H1 (cell line): ENCODE measurements around the gene MLH3. TPM values are rescaled to one million over a fixed set of nuclear protein-coding genes. Genes with fewer than 3 reads are reported as not detected.

Experiments used
- CTCF ChIA-PET: fragments of 300-600 bp; sonication (Branson Sonifier 250); formaldehyde crosslinking; loops from one replicate; lab custom pipeline; 2021; ENCODE audit not compliant: partially characterized antibody; lab: Charles Lee
- POLR2A ChIA-PET: fragments of 300-600 bp; sonication (Branson Sonifier 250); formaldehyde crosslinking; loops from one replicate; lab custom pipeline; 2021; ENCODE audit warnings: inconsistent platforms; ENCODE audit not compliant: partially characterized antibody; lab: Charles Lee
- DNase-seq, 2 experiments: peaks; one replicate each; pipeline versions ENCODE4 v3.0.0 to v3.0.0-alpha.2; 2010 to 2022; ENCODE audit warnings: low spot score in 2 of 2, low read depth in 1 of 2, mixed read lengths in 1 of 2
- FAIRE-seq: peaks from 2 replicates; lab custom pipeline; 2011; peaks lifted over from hg19 to GRCh38; lab: Jason Lieb, UNC
- H2AFZ ChIP-seq: 2 replicates; pipeline ENCODE4 v1.8.1; 2012; ENCODE audit warnings: low read length, inconsistent platforms
- H2AK5ac ChIP-seq: 2 replicates; pipeline ENCODE4 v1.6.1; 2013; ENCODE audit warnings: low read depth, low read length
- H2BK120ac ChIP-seq: replicated peaks from 2 replicates; pipeline ENCODE3; 2013; ENCODE audit warnings: low read depth, low read length, inconsistent platforms
- H2BK12ac ChIP-seq: 2 replicates; pipeline ENCODE4 v1.6.1; 2013; ENCODE audit warnings: low read depth, low read length
- H2BK15ac ChIP-seq: 2 replicates; pipeline ENCODE4 v1.6.1; 2013; ENCODE audit warnings: low read length
- H2BK20ac ChIP-seq: 2 replicates; pipeline ENCODE4 v1.6.1; 2013; ENCODE audit warnings: low read length
- H2BK5ac ChIP-seq: 2 replicates; pipeline ENCODE4 v1.6.1; 2013; ENCODE audit warnings: low read depth, low read length
- H3K14ac ChIP-seq: 2 replicates; pipeline ENCODE4 v1.6.1; 2013; ENCODE audit warnings: inconsistent platforms; ENCODE audit not compliant: insufficient read length
- H3K18ac ChIP-seq: 2 replicates; pipeline ENCODE4 v1.6.1; 2013; ENCODE audit warnings: low read length; ENCODE audit errors: extremely low read depth
- H3K23ac ChIP-seq: 2 replicates; pipeline ENCODE4 v1.6.1; 2013; ENCODE audit warnings: inconsistent platforms; ENCODE audit not compliant: insufficient read length
- H3K23me2 ChIP-seq: 2 replicates; pipeline ENCODE4 v1.6.1; 2013; ENCODE audit warnings: low read depth, low read length
- H3K27ac ChIP-seq: 2 replicates; pipeline ENCODE4 v1.6.1; 2011; ENCODE audit warnings: low read depth, low read length, inconsistent platforms
- H3K27me3 ChIP-seq, 4 experiments: replicated peaks in 1 of 4; 1 replicate in 1 of 4; 2 replicates in 3 of 4; pipeline versions ENCODE4 v1.6.1 to v1.8.1; 2011 to 2013; ENCODE audit warnings: low read length in 3 of 4, mild to moderate bottlenecking in 3 of 4, inconsistent platforms in 2 of 4, mixed read lengths in 2 of 4, moderate library complexity in 1 of 4; ENCODE audit not compliant: control insufficient read depth in 3 of 4, insufficient read depth in 3 of 4; ENCODE audit errors: extremely low read depth in 1 of 4
- H3K36me3 ChIP-seq, 4 experiments: 2 replicates each; pipeline versions ENCODE4 v1.6.1 to v1.8.1; 2011 to 2013; ENCODE audit warnings: mild to moderate bottlenecking in 4 of 4, low read length in 3 of 4, moderate library complexity in 2 of 4, control low read depth in 1 of 4, inconsistent platforms in 1 of 4; ENCODE audit not compliant: insufficient read depth in 4 of 4, control insufficient read depth in 2 of 4
- H3K4ac ChIP-seq: replicated peaks from 2 replicates; pipeline ENCODE3; 2013; ENCODE audit warnings: low read length, low read depth, mixed read lengths, inconsistent platforms; ENCODE audit not compliant: insufficient read length
- H3K4me1 ChIP-seq, 4 experiments: replicated peaks in 1 of 4; 1 replicate in 1 of 4; 2 replicates in 3 of 4; pipeline versions ENCODE4 v1.6.1 to v1.8.1; 2011 to 2013; ENCODE audit warnings: low read length in 3 of 4, inconsistent platforms in 2 of 4, mixed read lengths in 1 of 4; ENCODE audit not compliant: insufficient read depth in 4 of 4, control insufficient read depth in 3 of 4
- H3K4me2 ChIP-seq, 2 experiments: 2 replicates each; pipeline versions ENCODE4 v1.6.1 to v1.8.1; 2011 to 2013; ENCODE audit warnings: low read depth in 2 of 2, low read length in 2 of 2, control low read depth in 1 of 2, inconsistent platforms in 1 of 2, mild to moderate bottlenecking in 1 of 2; ENCODE audit not compliant: insufficient read depth in 1 of 2
- H3K4me3 ChIP-seq, 4 experiments: fragments of 200-600, 300-600 bp in 1 of 4; sonication (generic), shearing (Covaris generic), sonication (Bioruptor Twin) in 1 of 4; 2 replicates each; pipeline versions ENCODE4 v1.5.1 to v1.8.1; 2011 to 2016; ENCODE audit warnings: low read length in 4 of 4, low read depth in 3 of 4, control low read depth in 2 of 4, inconsistent platforms in 2 of 4, mild to moderate bottlenecking in 2 of 4, mixed read lengths in 1 of 4, moderate library complexity in 1 of 4; ENCODE audit not compliant: insufficient read depth in 2 of 4; ENCODE audit errors: extremely low read depth in 1 of 4
- H3K56ac ChIP-seq: replicated peaks from 2 replicates; pipeline ENCODE3; 2013; ENCODE audit warnings: low read depth, mild to moderate bottlenecking, mixed read lengths, low read length, inconsistent platforms; ENCODE audit not compliant: insufficient read length
- H3K79me1 ChIP-seq: 2 replicates; pipeline ENCODE4 v1.6.1; 2013; ENCODE audit warnings: low read depth, low read length, control low read depth
- H3K79me2 ChIP-seq, 2 experiments: 2 replicates each; pipeline versions ENCODE4 v1.6.1 to v1.8.1; 2012 to 2013; ENCODE audit warnings: low read length in 2 of 2, mild to moderate bottlenecking in 2 of 2, inconsistent platforms in 1 of 2; ENCODE audit not compliant: insufficient read depth in 2 of 2, control insufficient read depth in 1 of 2
- H3K9ac ChIP-seq, 4 experiments: replicated peaks in 1 of 4; 1 replicate in 1 of 4; 2 replicates in 3 of 4; pipeline versions ENCODE4 v1.6.1 to v1.8.1; 2011 to 2013; ENCODE audit warnings: low read depth in 3 of 4, low read length in 3 of 4, control low read depth in 2 of 4, mild to moderate bottlenecking in 2 of 4, moderate library complexity in 2 of 4, inconsistent platforms in 1 of 4; ENCODE audit errors: extremely low read depth in 1 of 4
- H3K9me3 ChIP-seq, 2 experiments: 2 replicates each; pipeline versions ENCODE4 v1.6.1 to v1.8.1; 2012 to 2013; ENCODE audit warnings: mild to moderate bottlenecking in 2 of 2, moderate library complexity in 2 of 2, control low read depth in 1 of 2, inconsistent platforms in 1 of 2, low read depth in 1 of 2, low read length in 1 of 2, mixed read lengths in 1 of 2; ENCODE audit not compliant: insufficient read depth in 2 of 2
- H4K20me1 ChIP-seq, 2 experiments: replicated peaks in 1 of 2; 2 replicates each; pipeline versions ENCODE3 to v1.8.1; 2011 to 2013; ENCODE audit warnings: inconsistent platforms in 2 of 2, low read length in 2 of 2, mild to moderate bottlenecking in 1 of 2; ENCODE audit not compliant: insufficient read depth in 2 of 2, control insufficient read depth in 1 of 2
- H4K5ac ChIP-seq: 2 replicates; pipeline ENCODE4 v1.6.1; 2013; ENCODE audit warnings: low read length, low read depth, mixed read lengths, inconsistent platforms; ENCODE audit not compliant: insufficient read length
- H4K8ac ChIP-seq: 2 replicates; pipeline ENCODE4 v1.8.0; 2013; ENCODE audit warnings: mild to moderate bottlenecking, moderate library complexity, low read length, inconsistent platforms; ENCODE audit not compliant: insufficient read depth; ENCODE audit errors: extremely low read depth
- H4K91ac ChIP-seq: replicated peaks from 2 replicates; pipeline ENCODE3; 2013; ENCODE audit warnings: low read length, mixed read lengths, inconsistent platforms; ENCODE audit not compliant: insufficient read length
- CHD2 ChIP-seq: IDR thresholded peaks from 2 replicates; pipeline ENCODE4 v1.6.1; 2012; ENCODE audit warnings: low read length, improper control_type of control experiment
- NRF1 ChIP-seq: IDR thresholded peaks from 2 replicates; pipeline ENCODE4 v1.6.1; 2011; ENCODE audit warnings: mild to moderate bottlenecking, low read depth, low read length, improper control_type of control experiment
- SAP30 ChIP-seq: fragments of 300-600 bp; sonication (generic); IDR thresholded peaks from 2 replicates; pipeline ENCODE4 v1.7.1; 2012; ENCODE audit warnings: low read length, moderate library complexity, mild to moderate bottlenecking, inconsistent platforms; ENCODE audit not compliant: insufficient read depth, insufficient replicate concordance
- WGBS, 2 experiments: shearing (Covaris generic) in 1 of 2; methylation state at CpG; one replicate each; pipeline versions ENCODE4 v1.1.6 to v1.1.7; 2013 to 2015; ENCODE audit warnings: low lambda C conversion rate in 2 of 2, mixed read lengths in 2 of 2, inconsistent platforms in 1 of 2, low coverage in 1 of 2, missing lambda C conversion rate in 1 of 2; ENCODE audit not compliant: insufficient replicate concordance in 2 of 2, insufficient coverage in 1 of 2, insufficient read length in 1 of 2; ENCODE audit errors: extremely low coverage in 1 of 2, missing lambda C conversion rate in 1 of 2; 5-methylcytosine and 5-hydroxymethylcytosine counted together
- polyA plus RNA-seq, 7 experiments: library from polyadenylated mRNA; depleted of rRNA in 3 of 7; stranded (reverse) in 5 of 7; unstranded in 2 of 7; fragments of >200 nt in 5 of 7; fragments of 200-250 nt in 2 of 7; gene quantifications; 1 replicate in 5 of 7; 2 replicates in 1 of 7; 4 replicates in 1 of 7; pipeline versions ENCODE4 v1.2.1 to v1.2.3, GENCODE V29; 2011 to 2013; ENCODE audit warnings: missing spikeins in 2 of 7, mixed read lengths in 2 of 7
- total RNA-seq: library from RNA; stranded (reverse); fragmentation: NEBNext Ultra II Directional; extraction: Animal tissue kit (Norgen Biotek cat#: 25700); gene quantifications from 2 replicates; pipeline ENCODE4 v1.2.1, GENCODE V29; 2021
- TF ChIP-seq, protein P1 (sequence below): IDR thresholded peaks from 2 replicates; pipeline ENCODE4 v1.6.1; 2011; ENCODE audit warnings: low read depth, mild to moderate bottlenecking, low read length; ENCODE audit not compliant: insufficient read depth
- TF ChIP-seq, protein P2 (sequence below): IDR thresholded peaks from 2 replicates; pipeline ENCODE4 v1.6.1; 2012; ENCODE audit warnings: low read length, inconsistent platforms

The MLH3 gene
- total and polyA plus RNA-seq, 2 of the 8 experiments (the other 6 are each of a cell fraction or from before 2014, with no cell fraction given), result 9.3 to 20.1 TPM

DNA sequence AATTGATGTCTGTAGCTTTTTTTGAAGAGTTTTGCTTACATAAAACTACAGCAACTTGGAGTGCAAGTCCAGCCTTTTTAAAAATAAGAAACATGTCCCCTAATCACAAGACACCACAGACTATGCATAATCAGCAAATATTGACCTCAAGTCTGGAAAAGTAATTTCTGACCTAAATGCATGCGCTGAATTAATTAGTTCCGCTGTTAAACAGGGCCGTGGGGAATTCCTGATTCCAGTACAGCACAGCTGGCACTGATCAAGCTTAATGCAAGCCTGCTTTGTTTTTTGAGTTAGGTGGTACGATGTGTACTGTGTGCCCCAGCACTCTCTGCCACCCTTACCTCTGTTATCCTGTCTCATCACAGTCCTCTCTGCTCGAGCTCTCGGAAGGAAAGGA is 9.2 kb downstream of the MLH3 start:
- no peak overlapping the region for H3K4me2 ChIP-seq
- FAIRE-seq, result no peak
- no peaks in the 10 kb centered on the region for H3K79me2 ChIP-seq
- no peak overlapping the region for H4K91ac ChIP-seq
- CTCF ChIA-PET, result interaction anchor here (0.6 to 2.6 kb wide), 4 partner anchors 46 to 135 kb away, joined by 3 to 13 read pairs (median 6); no protein-coding TSS in a partner anchor
- no peaks in the 10 kb centered on the region for H4K20me1 ChIP-seq
- no peaks in the 10 kb centered on the region for H3K4me1 ChIP-seq
- H2BK15ac ChIP-seq, result no peak overlapping the region
- WGBS, 2 experiments, result 93% methylated on average over 6 of the region's 6 CpGs; no CpG with 5 or more reads in 1 of the 2 experiments
- H3K14ac ChIP-seq, result no peak overlapping the region
- POLR2A ChIA-PET, result interaction anchor here (1.2 kb wide), 1 partner anchor 10 kb away, joined by 3 read pairs; no protein-coding TSS in a partner anchor
- no peak overlapping the region for H2AK5ac ChIP-seq
- H2BK120ac ChIP-seq, result no peak overlapping the region
- H3K23me2 ChIP-seq, result no peaks in the 10 kb centered on the region
- no peak overlapping the region for H3K23ac ChIP-seq
- H4K8ac ChIP-seq, result no peak overlapping the region
- no peak overlapping the region for H3K27ac ChIP-seq
- no peak overlapping the region for H3K56ac ChIP-seq
- H2BK12ac ChIP-seq, result no peak overlapping the region
- no peak for DNase-seq
- no peak overlapping the region for H3K9ac ChIP-seq
- no peaks in the 10 kb centered on the region for H3K9me3 ChIP-seq
- no peak overlapping the region for H3K4ac ChIP-seq
- no peak overlapping the region for H3K4me3 ChIP-seq
- TF ChIP-seq, protein P1, sequence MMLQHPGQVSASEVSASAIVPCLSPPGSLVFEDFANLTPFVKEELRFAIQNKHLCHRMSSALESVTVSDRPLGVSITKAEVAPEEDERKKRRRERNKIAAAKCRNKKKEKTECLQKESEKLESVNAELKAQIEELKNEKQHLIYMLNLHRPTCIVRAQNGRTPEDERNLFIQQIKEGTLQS, result no peak
- no peak for TF ChIP-seq SAP30
- TF ChIP-seq NRF1, result no peak
- TF ChIP-seq, protein P2, sequence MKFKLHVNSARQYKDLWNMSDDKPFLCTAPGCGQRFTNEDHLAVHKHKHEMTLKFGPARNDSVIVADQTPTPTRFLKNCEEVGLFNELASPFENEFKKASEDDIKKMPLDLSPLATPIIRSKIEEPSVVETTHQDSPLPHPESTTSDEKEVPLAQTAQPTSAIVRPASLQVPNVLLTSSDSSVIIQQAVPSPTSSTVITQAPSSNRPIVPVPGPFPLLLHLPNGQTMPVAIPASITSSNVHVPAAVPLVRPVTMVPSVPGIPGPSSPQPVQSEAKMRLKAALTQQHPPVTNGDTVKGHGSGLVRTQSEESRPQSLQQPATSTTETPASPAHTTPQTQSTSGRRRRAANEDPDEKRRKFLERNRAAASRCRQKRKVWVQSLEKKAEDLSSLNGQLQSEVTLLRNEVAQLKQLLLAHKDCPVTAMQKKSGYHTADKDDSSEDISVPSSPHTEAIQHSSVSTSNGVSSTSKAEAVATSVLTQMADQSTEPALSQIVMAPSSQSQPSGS, result no peak
- TF ChIP-seq CHD2, result no peak
- no peak overlapping the region for H3K18ac ChIP-seq
- no peak overlapping the region for H2BK5ac ChIP-seq
- H4K5ac ChIP-seq, result no peak overlapping the region
- peaks cover 0 to 22% (median 1%) of the 10 kb centered on the region in 4 experiments; a peak in 5 of 8 replicates for H3K36me3 ChIP-seq
- no peaks in the 10 kb centered on the region for H3K27me3 ChIP-seq
- H2BK20ac ChIP-seq, result no peak overlapping the region
- no peak overlapping the region for H2AFZ ChIP-seq
- H3K79me1 ChIP-seq, result no peaks in the 10 kb centered on the region
